ENCODE measurements around the gene UNC93B1. TPM values are rescaled to one million over a fixed set of nuclear protein-coding genes. Genes with fewer than 3 reads are reported as not detected.

UNC93B1 gene
- total and polyA plus RNA-seq, 2 donors = 10.3 to 30.8 TPM

GRCh38 chr11:68018730-68019190 is 14.9 kb upstream of the UNC93B1 start:
- no peaks in the 10 kb centered on the region for H3K27me3 ChIP-seq (ENCODE audit: control insufficient read depth in 2 of 2, insufficient read depth in 1 of 2, low read length in 1 of 2)
- 98% methylated on average over 18 of the region's 18 CpGs for WGBS
- no peak for DNase-seq (ENCODE audit: low read depth in 6 of 9, low spot score in 9 of 9)
- H3K9me3 ChIP-seq (ENCODE audit: control insufficient read depth in 2 of 2, insufficient read depth in 1 of 2, low read length in 1 of 2) = no peaks in the 10 kb centered on the region
- H3K27ac ChIP-seq (ENCODE audit: low read depth in 1 of 2, low read length in 1 of 2) = no peak overlapping the region
- H3K4me3 ChIP-seq (ENCODE audit: low read length in 2 of 2) = no peak overlapping the region
- H3K36me3 ChIP-seq (ENCODE audit: control insufficient read depth in 2 of 2, insufficient read depth in 2 of 2, low read length in 1 of 2) = no peaks in the 10 kb centered on the region
- no peaks in the 10 kb centered on the region for H3K4me1 ChIP-seq (ENCODE audit: control insufficient read depth in 2 of 2, insufficient read depth in 2 of 2, low read length in 2 of 2)

GRCh38 chr11:68017980-68018729 is 14.3 kb upstream of the UNC93B1 start:
- Histone ChIP-seq H3K27ac (ENCODE audit: low read depth in 1 of 2, low read length in 1 of 2) (no peak overlapping the region), H3K4me1 (ENCODE audit: control insufficient read depth in 2 of 2, insufficient read depth in 2 of 2, low read length in 2 of 2) (no peaks in the 10 kb centered on the region), H3K36me3 (ENCODE audit: control insufficient read depth in 2 of 2, insufficient read depth in 2 of 2, low read length in 1 of 2) (no peaks in the 10 kb centered on the region), H3K4me3 (ENCODE audit: low read length in 2 of 2) (no peak overlapping the region), H3K9me3 (ENCODE audit: control insufficient read depth in 2 of 2, insufficient read depth in 1 of 2, low read length in 1 of 2) (no peaks in the 10 kb centered on the region), H3K27me3 (ENCODE audit: control insufficient read depth in 2 of 2, insufficient read depth in 1 of 2, low read length in 1 of 2) (no peaks in the 10 kb centered on the region)
- 94% methylated on average over 27 of the region's 27 CpGs for WGBS
- DNase-seq (ENCODE audit: low read depth in 6 of 9, low spot score in 9 of 9) = no peak

- H3K27ac ChIP-seq (ENCODE audit: low read depth in 1 of 2, low read length in 1 of 2) = no peak overlapping the region
- no peak overlapping the region for H3K4me3 ChIP-seq (ENCODE audit: low read length in 2 of 2)
- H3K4me1 ChIP-seq (ENCODE audit: control insufficient read depth in 2 of 2, insufficient read depth in 2 of 2, low read length in 2 of 2) = no peaks in the 10 kb centered on the region
- no peak for DNase-seq (ENCODE audit: low read depth in 6 of 9, low spot score in 9 of 9)
- no peaks in the 10 kb centered on the region for H3K27me3 ChIP-seq (ENCODE audit: control insufficient read depth in 2 of 2, insufficient read depth in 1 of 2, low read length in 1 of 2)
- no peaks in the 10 kb centered on the region for H3K9me3 ChIP-seq (ENCODE audit: control insufficient read depth in 2 of 2, insufficient read depth in 1 of 2, low read length in 1 of 2)
- WGBS = 87% methylated on average over 16 of the region's 16 CpGs
- no peaks in the 10 kb centered on the region for H3K36me3 ChIP-seq (ENCODE audit: control insufficient read depth in 2 of 2, insufficient read depth in 2 of 2, low read length in 1 of 2)
Observed at GRCh38 chr11:68016904-68017817, 13.3 kb upstream of the UNC93B1 start.

GRCh38 chr11:68016161-68016903 is 12.4 kb upstream of the UNC93B1 start:
- Histone ChIP-seq H3K27me3 (ENCODE audit: control insufficient read depth in 2 of 2, insufficient read depth in 1 of 2, low read length in 1 of 2) (no peaks in the 10 kb centered on the region), H3K27ac (ENCODE audit: low read depth in 1 of 2, low read length in 1 of 2) (no peak overlapping the region), H3K4me1 (ENCODE audit: control insufficient read depth in 2 of 2, insufficient read depth in 2 of 2, low read length in 2 of 2) (no peaks in the 10 kb centered on the region), H3K36me3 (ENCODE audit: control insufficient read depth in 2 of 2, insufficient read depth in 2 of 2, low read length in 1 of 2) (no peaks in the 10 kb centered on the region), H3K4me3 (ENCODE audit: low read length in 2 of 2) (no peak overlapping the region), H3K9me3 (ENCODE audit: control insufficient read depth in 2 of 2, insufficient read depth in 1 of 2, low read length in 1 of 2) (no peaks in the 10 kb centered on the region)
- no peak for DNase-seq (ENCODE audit: low read depth in 6 of 9, low spot score in 9 of 9)
- WGBS = 93% methylated on average over 13 of the region's 13 CpGs

GRCh38 chr11:68015467-68015866 is 11.6 kb upstream of the UNC93B1 start:
- Histone ChIP-seq H3K27me3 (ENCODE audit: control insufficient read depth in 2 of 2, insufficient read depth in 1 of 2, low read length in 1 of 2) (peaks cover 0 to 2% of the 10 kb centered on the region in 2 donors), H3K9me3 (ENCODE audit: control insufficient read depth in 2 of 2, insufficient read depth in 1 of 2, low read length in 1 of 2) (peaks cover 0 to 1% of the 10 kb centered on the region in 2 donors), H3K4me1 (ENCODE audit: control insufficient read depth in 2 of 2, insufficient read depth in 2 of 2, low read length in 2 of 2) (no peaks in the 10 kb centered on the region), H3K4me3 (ENCODE audit: low read length in 2 of 2) (no peak overlapping the region), H3K36me3 (ENCODE audit: control insufficient read depth in 2 of 2, insufficient read depth in 2 of 2, low read length in 1 of 2) (no peaks in the 10 kb centered on the region), H3K27ac (ENCODE audit: low read depth in 1 of 2, low read length in 1 of 2) (no peak overlapping the region)
- no peak for DNase-seq (ENCODE audit: low read depth in 6 of 9, low spot score in 9 of 9)
- WGBS = 97% methylated on average over 8 of the region's 8 CpGs

GRCh38 chr11:68014947-68015447 is 11.1 kb upstream of the UNC93B1 start:
- H3K27ac ChIP-seq (ENCODE audit: low read depth in 1 of 2, low read length in 1 of 2) = no peak overlapping the region
- peaks cover 0 to 1% of the 10 kb centered on the region in 2 donors for H3K9me3 ChIP-seq (ENCODE audit: control insufficient read depth in 2 of 2, insufficient read depth in 1 of 2, low read length in 1 of 2)
- 90% methylated on average over 19 of the region's 19 CpGs for WGBS
- no peaks in the 10 kb centered on the region for H3K36me3 ChIP-seq (ENCODE audit: control insufficient read depth in 2 of 2, insufficient read depth in 2 of 2, low read length in 1 of 2)
- DNase-seq (ENCODE audit: low read depth in 6 of 9, low spot score in 9 of 9) = no peak
- no peak overlapping the region for H3K4me3 ChIP-seq (ENCODE audit: low read length in 2 of 2)
- H3K4me1 ChIP-seq (ENCODE audit: control insufficient read depth in 2 of 2, insufficient read depth in 2 of 2, low read length in 2 of 2) = peaks cover 2 to 5% of the 10 kb centered on the region in 2 donors
- H3K27me3 ChIP-seq (ENCODE audit: control insufficient read depth in 2 of 2, insufficient read depth in 1 of 2, low read length in 1 of 2) = peaks cover 0 to 7% of the 10 kb centered on the region in 2 donors

GRCh38 chr11:68014157-68014946 is 10.5 kb upstream of the UNC93B1 start:
- H3K27ac ChIP-seq (ENCODE audit: low read depth in 1 of 2, low read length in 1 of 2) = no peak overlapping the region
- no peak for DNase-seq (ENCODE audit: low read depth in 6 of 9, low spot score in 9 of 9)
- H3K4me1 ChIP-seq (ENCODE audit: control insufficient read depth in 2 of 2, insufficient read depth in 2 of 2, low read length in 2 of 2) = peaks cover 4 to 9% of the 10 kb centered on the region in 2 donors
- peaks cover 0 to 1% of the 10 kb centered on the region in 2 donors for H3K9me3 ChIP-seq (ENCODE audit: control insufficient read depth in 2 of 2, insufficient read depth in 1 of 2, low read length in 1 of 2)
- H3K27me3 ChIP-seq (ENCODE audit: control insufficient read depth in 2 of 2, insufficient read depth in 1 of 2, low read length in 1 of 2) = peaks cover 0 to 9% of the 10 kb centered on the region in 2 donors
- WGBS = 71% methylated on average over 16 of the region's 16 CpGs
- no peak overlapping the region for H3K4me3 ChIP-seq (ENCODE audit: low read length in 2 of 2)
- no peaks in the 10 kb centered on the region for H3K36me3 ChIP-seq (ENCODE audit: control insufficient read depth in 2 of 2, insufficient read depth in 2 of 2, low read length in 1 of 2)

GRCh38 chr11:68013611-68014156 is 9.8 kb upstream of the UNC93B1 start:
- 96% methylated on average over 14 of the region's 14 CpGs for WGBS
- Histone ChIP-seq H3K4me3 (ENCODE audit: low read length in 2 of 2) (no peak overlapping the region), H3K27ac (ENCODE audit: low read depth in 1 of 2, low read length in 1 of 2) (no peak overlapping the region), H3K27me3 (ENCODE audit: control insufficient read depth in 2 of 2, insufficient read depth in 1 of 2, low read length in 1 of 2) (peaks cover 0 to 9% of the 10 kb centered on the region in 2 donors), H3K4me1 (ENCODE audit: control insufficient read depth in 2 of 2, insufficient read depth in 2 of 2, low read length in 2 of 2) (peaks cover 6 to 14% of the 10 kb centered on the region in 2 donors), H3K9me3 (ENCODE audit: control insufficient read depth in 2 of 2, insufficient read depth in 1 of 2, low read length in 1 of 2) (peaks cover 0 to 1% of the 10 kb centered on the region in 2 donors), H3K36me3 (ENCODE audit: control insufficient read depth in 2 of 2, insufficient read depth in 2 of 2, low read length in 1 of 2) (no peaks in the 10 kb centered on the region)
- DNase-seq (ENCODE audit: low read depth in 6 of 9, low spot score in 9 of 9) = no peak

Data from thymus (tissue), 11 donors.